Stimulated activated CD4-positive, alpha-beta T cell treated with anti-CD3 and anti-CD28 coated beads, Interleukin-15, amount 100 ng/mL, for 48 hours (primary cell): Measurements from ENCODE around the gene FYB1.

ENCODE experiments used
- DNase-seq, 2 donors: peaks; one replicate each; pipeline ENCODE4 v3.0.0-alpha.2; 2020; ENCODE audit warnings: low read depth in 2 of 2

Gene FYB1

GRCh38 chr5:39118638-39119037, 100.7 kb downstream of the FYB1 start:
- no peak for DNase-seq

- DNase-seq, result no peak
These were observed 102.0 kb downstream of the FYB1 start for GRCh38 chr5:39117401-39117800.

- no peak for DNase-seq
These were observed 102.8 kb downstream of the FYB1 start for GRCh38 chr5:39116344-39117170.

GRCh38 chr5:39115644-39116343, 103.6 kb downstream of the FYB1 start:
- no peak for DNase-seq

- no peak for DNase-seq
These were observed 105.2 kb downstream of the FYB1 start for GRCh38 chr5:39114155-39114554.

- no peak for DNase-seq
These were observed 105.9 kb downstream of the FYB1 start for GRCh38 chr5:39113354-39113953.

- no peak for DNase-seq
These were observed 109.8 kb downstream of the FYB1 start for GRCh38 chr5:39109606-39110005.

GRCh38 chr5:39108987-39109386, 110.4 kb downstream of the FYB1 start:
- DNase-seq, result no peak

- DNase-seq, result no peak
These were observed 112.0 kb downstream of the FYB1 start for GRCh38 chr5:39107350-39107749.

GRCh38 chr5:39106322-39106721, 113.0 kb downstream of the FYB1 start:
- no peak for DNase-seq

- no peak for DNase-seq
These were observed 115.1 kb downstream of the FYB1 start for GRCh38 chr5:39104221-39104620.

- no peak for DNase-seq
These were observed 116.6 kb downstream of the FYB1 start for GRCh38 chr5:39102684-39103155.

GRCh38 chr5:39100851-39101396, 118.4 kb downstream of the FYB1 start:
- DNase-seq, result no peak

- DNase-seq, result no peak
These were observed 119.0 kb downstream of the FYB1 start for GRCh38 chr5:39100301-39100850.

- DNase-seq, result no peak
These were observed 119.5 kb downstream of the FYB1 start for GRCh38 chr5:39099831-39100230.

- no peak for DNase-seq
These were observed 126.0 kb downstream of the FYB1 start for GRCh38 chr5:39093352-39093751.

- DNase-seq, result no peak
These were observed 126.6 kb downstream of the FYB1 start for GRCh38 chr5:39092581-39093351.

- no peak for DNase-seq
These were observed 127.3 kb downstream of the FYB1 start for GRCh38 chr5:39091940-39092580.

GRCh38 chr5:39083968-39084367, 135.4 kb downstream of the FYB1 start:
- no peak for DNase-seq

- DNase-seq, result no peak
These were observed 136.4 kb downstream of the FYB1 start for GRCh38 chr5:39082995-39083394.
